Measurements from ENCODE around the gene SORCS2. TPM values are rescaled to one million over a fixed set of nuclear protein-coding genes. Genes with fewer than 3 reads are reported as not detected.
"Not testable (repeated sequence)": the region's sequence is repeated elsewhere in the genome, so short reads cannot be mapped to it uniquely, and the experiment has no call there.

Gene SORCS2
- total RNA-seq, 2 donors from 2014 or later, result 1.0 to 4.4 TPM

DNA sequence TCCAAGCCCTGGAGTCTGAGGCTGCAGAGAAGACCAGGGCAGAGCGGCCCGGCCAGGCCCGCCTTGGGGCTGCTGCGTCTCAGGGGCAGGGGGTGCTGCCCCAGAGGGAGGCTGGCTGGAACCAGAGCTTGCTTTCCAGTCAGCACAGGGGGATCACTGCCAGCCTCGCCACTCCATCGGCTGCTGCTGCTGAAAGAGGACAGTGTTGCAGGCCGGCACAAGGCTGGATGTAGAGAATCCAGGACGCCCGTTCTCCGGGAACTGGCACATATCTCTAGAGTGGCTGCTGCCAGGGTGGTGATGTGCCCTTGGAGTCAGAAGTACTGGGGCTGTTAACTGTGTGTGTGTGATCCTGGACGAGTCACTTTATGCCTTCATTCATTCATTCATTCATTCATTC, 31.9 kb upstream of the SORCS2 start:
- DNase-seq (ENCODE audit: low spot score), result no peak
- H3K4me3 ChIP-seq, result no peak overlapping the region
- H3K36me3 ChIP-seq, result no peaks in the 10 kb centered on the region
- intact Hi-C loops (cut with DNase I), result no loop called here
- H3K27ac ChIP-seq, result no peak overlapping the region
- TF ChIP-seq POLR2A (IDR thresholded peaks at IDR 0.05) (no peak), POLR2AphosphoS5 (IDR thresholded peaks at IDR 0.05) (no peak)
- TF ChIP-seq, protein P1, sequence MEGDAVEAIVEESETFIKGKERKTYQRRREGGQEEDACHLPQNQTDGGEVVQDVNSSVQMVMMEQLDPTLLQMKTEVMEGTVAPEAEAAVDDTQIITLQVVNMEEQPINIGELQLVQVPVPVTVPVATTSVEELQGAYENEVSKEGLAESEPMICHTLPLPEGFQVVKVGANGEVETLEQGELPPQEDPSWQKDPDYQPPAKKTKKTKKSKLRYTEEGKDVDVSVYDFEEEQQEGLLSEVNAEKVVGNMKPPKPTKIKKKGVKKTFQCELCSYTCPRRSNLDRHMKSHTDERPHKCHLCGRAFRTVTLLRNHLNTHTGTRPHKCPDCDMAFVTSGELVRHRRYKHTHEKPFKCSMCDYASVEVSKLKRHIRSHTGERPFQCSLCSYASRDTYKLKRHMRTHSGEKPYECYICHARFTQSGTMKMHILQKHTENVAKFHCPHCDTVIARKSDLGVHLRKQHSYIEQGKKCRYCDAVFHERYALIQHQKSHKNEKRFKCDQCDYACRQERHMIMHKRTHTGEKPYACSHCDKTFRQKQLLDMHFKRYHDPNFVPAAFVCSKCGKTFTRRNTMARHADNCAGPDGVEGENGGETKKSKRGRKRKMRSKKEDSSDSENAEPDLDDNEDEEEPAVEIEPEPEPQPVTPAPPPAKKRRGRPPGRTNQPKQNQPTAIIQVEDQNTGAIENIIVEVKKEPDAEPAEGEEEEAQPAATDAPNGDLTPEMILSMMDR (IDR thresholded peaks at IDR 0.05), result no peak
- H3K4me1 ChIP-seq (replicated peaks), result no peaks in the 10 kb centered on the region
- no peaks in the 10 kb centered on the region for H3K27me3 ChIP-seq (replicated peaks; ENCODE audit: insufficient read depth)
- H3K9me3 ChIP-seq, result no peaks in the 10 kb centered on the region
- 90% methylated on average over 11 of the region's 11 CpGs for WGBS

DNA sequence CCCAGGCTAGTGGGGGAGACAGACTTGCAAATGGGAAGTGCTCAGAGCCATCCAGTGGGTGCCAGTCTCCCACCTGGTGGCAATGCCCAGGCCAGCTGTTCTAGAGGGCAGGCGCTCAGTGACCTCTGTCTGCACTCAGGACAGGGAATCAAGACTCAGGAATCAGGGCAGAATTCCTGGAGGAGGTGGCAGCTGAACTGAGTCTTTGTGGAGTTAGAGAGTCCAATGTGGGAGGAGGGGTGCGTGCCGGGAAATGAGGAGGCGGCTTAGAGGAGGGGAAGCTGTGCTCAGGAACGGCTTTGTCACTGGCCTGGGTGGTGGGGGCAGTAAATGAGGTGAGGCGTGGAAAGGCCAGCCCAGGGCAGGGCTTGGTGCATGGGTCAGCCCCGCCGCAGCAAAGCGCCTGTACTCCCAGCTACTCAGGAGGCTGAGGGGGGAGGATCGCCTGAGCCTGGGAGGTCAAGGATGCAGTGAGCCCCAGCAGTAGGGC, 31.3 kb upstream of the SORCS2 start:
- H3K4me3 ChIP-seq, result no peak overlapping the region
- no peaks in the 10 kb centered on the region for H3K4me1 ChIP-seq (replicated peaks)
- WGBS, result 87% methylated on average over 10 of the region's 10 CpGs
- H3K27ac ChIP-seq, result no peak overlapping the region
- no peaks in the 10 kb centered on the region for H3K36me3 ChIP-seq
- H3K27me3 ChIP-seq (replicated peaks; ENCODE audit: insufficient read depth), result no peaks in the 10 kb centered on the region
- no peak for DNase-seq (ENCODE audit: low spot score)
- TF ChIP-seq, protein P1 (IDR thresholded peaks at IDR 0.05), result no peak
- TF ChIP-seq POLR2AphosphoS5 (IDR thresholded peaks at IDR 0.05), result no peak
- TF ChIP-seq POLR2A (IDR thresholded peaks at IDR 0.05), result no peak
- intact Hi-C loops (cut with DNase I), result no loop called here
- H3K9me3 ChIP-seq, result no peaks in the 10 kb centered on the region

DNA sequence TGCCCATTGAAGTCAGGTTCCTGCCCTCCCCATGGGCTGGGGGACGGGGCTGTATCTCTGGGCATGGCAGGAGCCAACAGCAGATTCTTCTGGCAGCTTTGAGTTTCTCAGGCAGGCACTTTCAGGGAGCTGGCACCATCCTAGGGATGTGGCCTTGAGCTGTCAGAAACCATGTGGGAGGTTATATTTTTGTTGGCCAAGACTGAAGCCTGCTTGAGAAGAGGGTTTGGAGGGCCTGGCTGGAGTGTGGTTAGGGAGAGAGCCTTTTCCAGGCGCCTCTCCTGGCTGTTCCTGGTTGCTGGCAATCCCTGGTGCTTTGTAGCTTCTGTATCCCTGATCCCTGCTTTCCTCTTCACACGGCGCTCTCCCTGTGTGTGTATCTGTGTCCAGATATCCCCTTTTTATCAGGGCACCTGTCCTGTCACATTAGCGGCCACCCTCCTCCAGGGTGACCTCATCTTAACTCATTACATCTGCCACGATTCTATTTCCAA, 30.6 kb upstream of the SORCS2 start:
- H3K4me3 ChIP-seq, result no peak overlapping the region
- WGBS, result 73% methylated on average over 6 of the region's 6 CpGs
- H3K4me1 ChIP-seq (replicated peaks), result no peaks in the 10 kb centered on the region
- DNase-seq (ENCODE audit: low spot score), result no peak
- H3K27me3 ChIP-seq (replicated peaks; ENCODE audit: insufficient read depth), result no peaks in the 10 kb centered on the region
- H3K9me3 ChIP-seq, result no peaks in the 10 kb centered on the region
- intact Hi-C loops (cut with DNase I), result no loop called here
- H3K36me3 ChIP-seq, result no peaks in the 10 kb centered on the region
- TF ChIP-seq POLR2AphosphoS5 (IDR thresholded peaks at IDR 0.05), result no peak
- TF ChIP-seq, protein P1 (IDR thresholded peaks at IDR 0.05), result no peak
- no peak for TF ChIP-seq POLR2A (IDR thresholded peaks at IDR 0.05)
- H3K27ac ChIP-seq, result no peak overlapping the region

DNA sequence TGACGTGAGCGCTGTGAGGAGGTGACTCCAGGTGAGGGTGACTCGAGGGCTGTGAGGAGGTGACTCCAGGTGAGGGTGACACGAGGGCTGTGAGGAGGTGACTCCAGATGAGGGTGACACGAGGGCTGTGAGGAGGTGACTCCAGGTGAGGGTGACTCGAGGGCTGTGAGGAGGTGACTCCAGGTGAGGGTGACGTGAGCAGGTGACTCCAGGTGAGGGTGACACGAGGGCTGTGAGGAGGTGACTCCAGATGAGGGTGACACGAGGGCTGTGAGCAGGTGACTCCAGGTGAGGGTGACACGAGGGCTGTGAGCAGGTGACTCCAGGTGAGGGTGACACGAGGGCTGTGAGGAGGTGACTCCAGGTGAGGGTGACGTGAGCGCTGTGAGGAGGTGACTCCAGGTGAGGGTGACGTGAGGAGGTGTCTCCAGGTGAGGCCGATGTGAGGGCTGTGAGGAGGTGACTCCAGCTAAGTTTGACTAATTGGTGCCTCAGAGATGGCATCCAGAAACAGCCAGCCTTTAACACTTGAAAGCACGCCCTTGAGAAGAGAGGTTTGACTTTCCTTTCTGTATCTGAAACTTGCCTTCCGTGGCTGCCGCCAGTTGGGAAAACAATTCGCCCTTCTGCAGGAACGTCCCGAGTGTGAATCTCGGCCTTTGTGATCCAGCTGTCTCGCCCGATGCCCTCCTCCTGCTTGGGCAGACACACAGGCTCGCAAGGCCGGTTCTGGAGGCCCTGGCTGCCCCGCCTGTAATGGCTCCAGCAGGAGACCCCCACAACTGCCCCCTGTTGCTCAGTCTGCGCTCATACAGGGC, 27.1 kb upstream of the SORCS2 start:
- H3K36me3 ChIP-seq; DNase-seq (ENCODE audit: low spot score); H3K27ac ChIP-seq; H3K4me1 ChIP-seq (replicated peaks); H3K4me3 ChIP-seq; H3K9me3 ChIP-seq; intact Hi-C loops (cut with DNase I); H3K27me3 ChIP-seq (replicated peaks; ENCODE audit: insufficient read depth): not testable (repeated sequence)
- WGBS, result 88% methylated on average over 26 of the region's 28 CpGs

DNA sequence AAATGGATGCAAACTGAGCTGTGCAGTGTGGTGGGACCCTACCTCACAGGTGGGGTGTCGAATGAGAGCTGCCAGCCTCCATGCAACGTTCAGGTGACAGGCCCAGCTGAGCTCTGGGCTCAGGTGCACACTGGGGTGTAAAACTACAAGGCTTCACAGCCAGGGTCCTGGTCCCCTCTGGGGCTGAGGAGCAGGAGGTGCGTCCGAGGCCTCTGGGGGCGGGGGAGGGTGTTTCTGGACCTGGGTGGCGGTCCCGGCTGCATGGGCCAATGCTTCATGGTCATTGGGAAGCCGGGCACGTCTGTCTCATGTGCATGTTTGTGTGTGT, 26.5 kb upstream of the SORCS2 start:
- Histone ChIP-seq H3K27ac (no peak overlapping the region), H3K9me3 (no peaks in the 10 kb centered on the region), H3K4me1 (replicated peaks) (no peaks in the 10 kb centered on the region), H3K27me3 (replicated peaks; ENCODE audit: insufficient read depth) (no peaks in the 10 kb centered on the region), H3K36me3 (no peaks in the 10 kb centered on the region), H3K4me3 (no peak overlapping the region)
- DNase-seq (ENCODE audit: low spot score), result no peak
- TF ChIP-seq POLR2A (IDR thresholded peaks at IDR 0.05) (no peak), POLR2AphosphoS5 (IDR thresholded peaks at IDR 0.05) (no peak)
- TF ChIP-seq, protein P1 (IDR thresholded peaks at IDR 0.05), result no peak
- intact Hi-C loops (cut with DNase I), result no loop called here
- 94% methylated on average over 9 of the region's 9 CpGs for WGBS

All from prostate gland (tissue), 2 donors.